T-cell (primary cell): ENCODE measurements around the gene SRCIN1. TPM values are rescaled to one million over a fixed set of nuclear protein-coding genes. Genes with fewer than 3 reads are reported as not detected.

ENCODE experiments used
- ATAC-seq, 4 experiments: fragments of 200-7000 bp in 3 of 4; fragments of 150-1000 bp in 1 of 4; cut with Tn5 transposase; replicated peaks in 1 of 4; 1 replicate in 3 of 4; 2 replicates in 1 of 4; pipeline ENCODE4 v1.10.0; 2021; ENCODE audit warnings: moderate library complexity in 3 of 4, mild to moderate bottlenecking in 2 of 4, moderate number of reproducible peaks in 1 of 4
- CTCF ChIA-PET, 2 donors: fragments of 300-600 bp; sonication (Branson Sonifier 250); formaldehyde crosslinking; loops; one replicate each; lab custom pipeline; 2022; ENCODE audit warnings: antibody characterized with exemption in 2 of 2; lab: Charles Lee
- POLR2A ChIA-PET, 2 donors: fragments of 300-600 bp; sonication (Branson Sonifier 250); formaldehyde crosslinking; loops; one replicate each; lab custom pipeline; 2022; ENCODE audit warnings: antibody characterized with exemption in 2 of 2; lab: Charles Lee
- DNase-seq, 35 experiments: peaks; one replicate each; pipeline versions ENCODE4 v3.0.0 to v3.0.0-alpha.2; 2013 to 2023
- H3K27ac ChIP-seq: one replicate; pipeline ENCODE4 v1.5.1; 2013; ENCODE audit warnings: low read length
- H3K27me3 ChIP-seq, 2 experiments: replicated peaks in 1 of 2; 1 replicate in 1 of 2; 2 replicates in 1 of 2; pipeline versions ENCODE4 v1.6.1 to v1.7.0; 2013; ENCODE audit warnings: low read length in 1 of 2, mixed read lengths in 1 of 2; ENCODE audit not compliant: control insufficient read depth in 2 of 2, insufficient read depth in 2 of 2; ENCODE audit errors: extremely low read depth in 1 of 2
- H3K36me3 ChIP-seq, 2 donors: 1 replicate in 1 of 2; 2 replicates in 1 of 2; pipeline versions ENCODE4 v1.6.1 to v1.7.0; 2013; ENCODE audit warnings: low read length in 1 of 2; ENCODE audit not compliant: control insufficient read depth in 2 of 2, insufficient read depth in 1 of 2; ENCODE audit errors: extremely low read depth in 1 of 2
- H3K4me1 ChIP-seq, 2 experiments: 1 replicate in 1 of 2; 2 replicates in 1 of 2; pipeline versions ENCODE4 v1.6.1 to v1.7.0; 2013; ENCODE audit warnings: low read length in 2 of 2, mixed read lengths in 1 of 2; ENCODE audit not compliant: insufficient read depth in 2 of 2, control insufficient read depth in 1 of 2; ENCODE audit errors: extremely low read depth in 1 of 2
- H3K4me3 ChIP-seq, 2 donors: 1 replicate in 1 of 2; 2 replicates in 1 of 2; pipeline versions ENCODE4 v1.5.1 to v1.7.0; 2013; ENCODE audit warnings: mild to moderate bottlenecking in 2 of 2, low read length in 1 of 2, moderate library complexity in 1 of 2; ENCODE audit not compliant: control insufficient read depth in 1 of 2; ENCODE audit errors: extremely low read depth in 1 of 2
- H3K9me3 ChIP-seq: 2 replicates; pipeline ENCODE4 v1.7.0; 2013
- H3K27ac Mint-ChIP-seq, 2 donors: one replicate each; pipeline ENCODE4 v1.8.0; 2020 to 2021; ENCODE audit warnings: mild to moderate bottlenecking in 2 of 2, mixed read lengths in 2 of 2
- H3K27me3 Mint-ChIP-seq, 2 donors: one replicate each; pipeline ENCODE4 v1.8.0; 2021 to 2022; ENCODE audit warnings: mixed read lengths in 2 of 2
- H3K36me3 Mint-ChIP-seq: one replicate; pipeline ENCODE4 v1.8.0; 2021; ENCODE audit warnings: mixed read lengths
- H3K4me1 Mint-ChIP-seq, 3 donors: one replicate each; pipeline ENCODE4 v1.8.0; 2020 to 2022; ENCODE audit warnings: mixed read lengths in 3 of 3, mild to moderate bottlenecking in 1 of 3
- H3K4me3 Mint-ChIP-seq, 3 donors: one replicate each; pipeline ENCODE4 v1.8.0; 2020 to 2022; ENCODE audit warnings: mild to moderate bottlenecking in 3 of 3, mixed read lengths in 3 of 3, moderate library complexity in 3 of 3
- H3K9me3 Mint-ChIP-seq, 3 donors: one replicate each; pipeline ENCODE4 v1.8.0; 2020 to 2022; ENCODE audit warnings: mixed read lengths in 3 of 3
- WGBS: methylation state at CpG from one replicate; pipeline ENCODE4 v1.1.5; 2013; ENCODE audit warnings: missing lambda C conversion rate; ENCODE audit not compliant: insufficient coverage; 5-methylcytosine and 5-hydroxymethylcytosine counted together
- total RNA-seq, 35 experiments: library from RNA in 6 of 35; stranded (reverse) in 6 of 35; fragments of 120-200 nt in 1 of 35; gene quantifications; one replicate each; pipeline versions ENCODE4 v1.2.1 to v1.2.4 and lab custom pipeline; 2013 to 2026

SRCIN1 gene
- total RNA-seq, 5 donors from 2014 or later (not counting 1 experiment from before 2014, with no cell fraction given), result 0.13 to 0.85 (median 0.28) TPM; not detected in 1

DNA sequence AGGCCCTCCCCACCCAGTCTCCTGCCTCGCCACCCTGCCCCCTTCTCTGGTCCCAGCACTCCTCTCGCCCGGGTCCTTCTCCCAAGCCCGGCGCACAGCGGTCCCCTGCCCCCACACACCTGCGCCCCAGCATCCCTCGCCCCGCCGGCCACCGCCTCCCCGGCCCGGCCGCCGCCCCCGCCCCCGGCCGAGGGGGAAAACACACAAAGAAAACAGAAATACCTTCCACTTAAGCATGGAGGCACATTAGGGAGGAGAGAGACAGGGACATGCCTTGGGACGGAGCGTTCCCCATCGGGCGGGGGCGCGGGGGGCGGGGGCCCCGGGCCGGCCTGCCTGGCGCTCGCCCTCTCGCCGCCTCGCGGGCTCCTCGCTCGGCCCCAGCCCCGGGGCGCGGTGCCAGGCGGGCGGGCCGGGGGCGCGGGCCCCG, 326 bp downstream of the SRCIN1 start:
- POLR2A ChIA-PET, result no interaction called here
- H3K27me3 ChIP-seq, result peaks cover 10 to 94% of the 10 kb centered on the region in 2 experiments
- H3K9me3 ChIP-seq, result no peaks in the 10 kb centered on the region
- no peak overlapping the region for H3K4me3 ChIP-seq
- H3K9me3 Mint-ChIP-seq, result no peaks in the 10 kb centered on the region
- under 1% methylated on average over 27 of the region's 44 CpGs for WGBS
- peak overlapping the region; percentile 28 to 77 (median 44) for H3K4me3 Mint-ChIP-seq
- H3K27ac ChIP-seq, result no peak overlapping the region
- no peaks in the 10 kb centered on the region for H3K36me3 Mint-ChIP-seq
- peaks cover 17 to 21% (median 19%) of the 10 kb centered on the region in 3 donors for H3K4me1 Mint-ChIP-seq
- no peaks in the 10 kb centered on the region for H3K36me3 ChIP-seq
- no peak overlapping the region for H3K27ac Mint-ChIP-seq
- CTCF ChIA-PET, result interaction anchor here in 1 of 2 donors (0.7 to 1.1 kb wide), 2 partner anchors 10 to 48 kb away, joined by 3 read pairs; no protein-coding TSS in a partner anchor
- DNase-seq (no peak), ATAC-seq (no peak)
- peaks cover 3 to 27% of the 10 kb centered on the region in 2 experiments for H3K4me1 ChIP-seq
- H3K27me3 Mint-ChIP-seq, result peaks cover 47 to 69% of the 10 kb centered on the region in 2 donors

DNA sequence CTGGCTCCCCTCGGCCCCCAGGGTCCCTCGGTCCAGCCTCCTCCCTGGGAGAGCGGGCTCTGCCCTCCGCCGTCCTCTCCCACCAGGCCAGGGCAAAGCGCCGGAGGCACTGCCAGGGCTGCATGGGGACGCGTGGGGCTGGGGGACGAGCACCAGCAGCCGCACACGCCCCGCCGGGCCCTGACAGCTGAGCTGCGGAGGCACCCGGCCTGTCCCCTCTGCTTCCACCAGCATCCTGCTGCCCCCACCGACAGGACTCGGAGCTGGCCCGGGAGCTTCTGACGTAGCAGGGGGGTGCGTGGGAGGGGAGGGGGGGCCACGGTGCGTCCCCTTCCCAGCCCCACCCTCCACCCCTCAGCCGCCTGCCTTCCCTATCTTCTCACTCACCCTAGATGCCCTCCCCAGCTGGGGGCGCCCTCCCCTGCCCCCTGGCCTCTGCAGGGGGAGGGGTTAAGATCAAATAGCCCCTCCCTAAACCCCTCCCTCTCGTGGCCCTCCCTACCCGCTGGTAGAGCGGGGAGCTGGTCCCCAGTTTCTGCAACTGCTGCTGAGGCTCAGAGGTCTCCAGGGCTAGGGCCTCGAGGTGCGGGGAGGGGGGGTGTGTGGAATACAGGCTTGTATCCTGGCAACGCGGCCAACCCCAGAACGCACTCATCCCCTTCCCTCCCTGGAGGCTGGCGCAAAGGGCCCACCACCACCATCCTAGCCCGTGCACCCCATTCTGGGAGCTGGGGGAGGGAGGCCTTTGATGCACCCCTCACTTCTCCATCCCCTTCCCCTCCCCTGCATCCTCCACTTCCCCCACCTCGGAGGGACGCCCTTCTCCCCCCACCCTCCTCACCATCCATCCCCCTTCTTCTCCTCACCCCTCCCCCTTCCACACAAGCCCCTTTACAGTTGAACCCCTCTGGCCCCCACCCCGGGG, 1.0 kb downstream of the SRCIN1 start:
- H3K4me3 Mint-ChIP-seq, result peak overlapping the region; percentile 28 to 77 (median 44)
- DNase-seq, result peak in 13 of 35 experiments; percentile 5 to 42 (median 17)
- Histone ChIP-seq H3K36me3 (no peaks in the 10 kb centered on the region), H3K27ac (no peak overlapping the region), H3K9me3 (no peaks in the 10 kb centered on the region), H3K27me3 (peaks cover 10 to 92% of the 10 kb centered on the region in 2 experiments), H3K4me1 (peaks cover 3 to 27% of the 10 kb centered on the region in 2 experiments), H3K4me3 (no peak overlapping the region)
- ATAC-seq, result peak in 1 of 4 experiments; percentile 52
- no peaks in the 10 kb centered on the region for H3K36me3 Mint-ChIP-seq
- peaks cover 17 to 21% (median 19%) of the 10 kb centered on the region in 3 donors for H3K4me1 Mint-ChIP-seq
- H3K9me3 Mint-ChIP-seq, result no peaks in the 10 kb centered on the region
- no peak overlapping the region for H3K27ac Mint-ChIP-seq
- ChIA-PET CTCF (interaction anchor here (0.5 to 1.1 kb wide), 4 partner anchors 9 to 218 kb away, joined by 3 to 4 read pairs (median 3); no protein-coding TSS in a partner anchor), POLR2A (no interaction called here)
- WGBS, result 21% methylated on average over 10 of the region's 38 CpGs
- H3K27me3 Mint-ChIP-seq, result peaks cover 54 to 70% of the 10 kb centered on the region in 2 donors

DNA sequence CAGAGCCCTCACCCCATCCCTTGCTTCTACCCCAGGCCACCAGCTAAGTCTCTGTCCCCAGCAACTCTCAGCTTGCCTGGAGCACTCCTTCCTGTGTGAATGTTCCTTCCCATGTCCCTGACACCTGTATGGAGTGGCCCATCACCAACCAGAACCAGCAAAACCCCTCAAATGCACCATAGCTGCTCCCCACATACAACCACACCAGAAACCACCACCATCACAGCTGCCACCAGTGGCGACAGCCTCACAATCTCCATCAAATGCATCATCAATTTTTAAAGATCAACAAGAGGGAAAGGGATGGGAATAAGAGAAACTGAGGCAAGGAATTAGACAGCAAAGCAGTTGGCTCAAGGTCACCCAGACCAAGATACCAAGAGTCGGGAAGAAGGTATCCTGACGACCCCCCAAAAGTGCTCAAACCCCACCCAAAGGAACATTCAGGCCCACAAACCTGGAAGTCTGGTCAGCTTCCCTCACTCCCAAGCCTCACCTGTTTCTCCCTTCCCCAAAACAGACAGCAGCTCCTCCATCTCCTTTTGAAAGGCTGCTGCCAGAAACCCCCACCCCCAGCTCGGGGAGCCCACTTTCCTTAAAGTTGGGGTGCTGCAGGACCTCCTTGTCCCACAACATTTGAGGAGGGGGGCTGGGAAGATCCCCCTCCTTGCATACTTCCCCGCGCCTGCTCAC, 1.8 kb downstream of the SRCIN1 start:
- H3K4me3 ChIP-seq, result no peak overlapping the region
- H3K4me3 Mint-ChIP-seq, result peak overlapping the region in 2 of 3 donors; percentile 3 to 31
- H3K9me3 Mint-ChIP-seq, result no peaks in the 10 kb centered on the region
- no peaks in the 10 kb centered on the region for H3K36me3 Mint-ChIP-seq
- 40% methylated on average over 2 of the region's 6 CpGs for WGBS
- H3K27me3 ChIP-seq, result peaks cover 10 to 91% of the 10 kb centered on the region in 2 experiments
- no peaks in the 10 kb centered on the region for H3K36me3 ChIP-seq
- H3K27ac Mint-ChIP-seq, result no peak overlapping the region
- DNase-seq (no peak), ATAC-seq (no peak)
- ChIA-PET CTCF (interaction anchor here in 1 of 2 donors (0.5 to 1.1 kb wide), 2 partner anchors 18 to 219 kb away, joined by 3 to 4 read pairs; no protein-coding TSS in a partner anchor), POLR2A (no interaction called here)
- peaks cover 3 to 27% of the 10 kb centered on the region in 2 experiments for H3K4me1 ChIP-seq
- no peak overlapping the region for H3K27ac ChIP-seq
- peaks cover 17 to 21% (median 19%) of the 10 kb centered on the region in 3 donors for H3K4me1 Mint-ChIP-seq
- H3K9me3 ChIP-seq, result no peaks in the 10 kb centered on the region
- peaks cover 52 to 70% of the 10 kb centered on the region in 2 donors for H3K27me3 Mint-ChIP-seq

DNA sequence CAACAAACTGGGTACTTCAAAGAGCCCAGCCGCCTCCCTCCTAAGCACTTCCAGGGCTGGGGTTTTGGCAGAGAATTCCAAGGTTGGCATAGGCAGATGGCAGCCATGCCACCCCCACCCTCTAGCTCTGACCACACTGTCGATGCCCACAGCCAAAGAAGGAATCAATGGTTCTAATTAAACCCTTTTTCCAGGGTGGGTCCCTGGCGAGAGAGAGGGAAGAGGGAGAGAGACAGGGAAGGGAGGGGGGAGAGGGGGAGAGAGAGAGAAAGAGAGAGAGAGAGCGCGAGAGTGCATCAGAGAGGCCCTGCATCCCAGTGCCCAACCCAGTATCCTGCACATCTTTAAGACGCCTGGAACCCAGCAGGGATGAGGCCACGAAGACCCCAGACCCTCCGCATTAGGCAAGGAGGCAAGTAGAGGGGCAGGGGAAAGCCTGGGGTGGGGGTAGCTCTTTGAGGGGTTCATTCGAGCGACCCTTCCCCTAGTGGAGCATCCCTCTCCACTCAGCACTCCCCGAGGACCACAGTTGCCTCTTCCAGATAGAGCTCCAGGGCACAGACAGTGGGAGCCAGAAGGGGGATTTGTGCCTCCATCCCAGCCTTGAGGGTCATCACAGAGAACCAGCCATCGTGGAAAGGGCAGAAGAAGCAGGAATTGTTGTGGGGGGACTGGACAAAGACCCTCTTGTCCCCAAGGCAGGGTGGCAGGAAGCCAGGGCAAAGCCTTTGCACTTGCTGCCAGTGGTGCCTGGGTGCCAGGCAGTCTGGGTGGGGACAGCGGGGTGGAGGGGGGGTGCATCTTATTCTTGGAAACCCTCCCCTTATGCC, 2.6 kb downstream of the SRCIN1 start:
- H3K4me1 Mint-ChIP-seq, result peaks cover 17 to 21% (median 19%) of the 10 kb centered on the region in 3 donors
- POLR2A ChIA-PET, result interaction anchor here in 1 of 2 donors (0.8 kb wide), 1 partner anchor 1999 kb away, joined by 4 read pairs; no protein-coding TSS in a partner anchor

DNA sequence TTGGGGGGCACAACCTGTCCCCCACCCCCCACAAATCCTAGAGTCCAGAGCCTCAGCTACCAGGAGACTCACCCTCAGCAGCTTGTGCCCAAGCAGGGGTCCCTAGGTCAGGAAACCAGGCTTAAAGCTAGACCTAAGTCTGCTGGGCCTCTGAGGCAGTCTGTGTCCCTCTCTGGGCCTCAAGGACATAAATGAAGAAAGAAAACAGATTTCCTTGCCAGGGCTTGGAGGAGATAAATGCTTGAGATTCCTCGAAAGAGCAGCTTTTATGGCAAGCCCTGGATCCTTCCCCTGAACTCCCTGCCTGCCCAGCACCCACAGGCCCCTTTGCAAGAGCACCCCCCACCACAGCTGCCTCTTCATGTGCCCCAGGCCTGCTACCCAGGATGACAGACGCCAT, 3.3 kb downstream of the SRCIN1 start:
- no peaks in the 10 kb centered on the region for H3K36me3 Mint-ChIP-seq
- peaks cover 14 to 17% (median 14%) of the 10 kb centered on the region in 3 donors for H3K4me1 Mint-ChIP-seq
- DNase-seq (no peak), ATAC-seq (no peak)
- peaks cover 49 to 69% of the 10 kb centered on the region in 2 donors for H3K27me3 Mint-ChIP-seq
- Histone ChIP-seq H3K4me1 (peaks cover 3 to 27% of the 10 kb centered on the region in 2 experiments), H3K27ac (no peak overlapping the region), H3K36me3 (no peaks in the 10 kb centered on the region), H3K9me3 (no peaks in the 10 kb centered on the region), H3K27me3 (peaks cover 4 to 91% of the 10 kb centered on the region in 2 experiments), H3K4me3 (no peak overlapping the region)
- no CpG with 5 or more reads among the region's 2 CpGs for WGBS
- ChIA-PET CTCF (interaction anchor here in 1 of 2 donors (0.9 kb wide), 1 partner anchor 43 kb away, joined by 8 read pairs; no protein-coding TSS in a partner anchor), POLR2A (interaction anchor here in 1 of 2 donors (0.8 kb wide), 1 partner anchor 1998 kb away, joined by 4 read pairs; no protein-coding TSS in a partner anchor)
- no peak overlapping the region for H3K27ac Mint-ChIP-seq
- H3K9me3 Mint-ChIP-seq, result no peaks in the 10 kb centered on the region
- H3K4me3 Mint-ChIP-seq, result no peak overlapping the region

More for the DNA sequence above, 2.6 kb downstream of the SRCIN1 start:
- DNase-seq (no peak), ATAC-seq (no peak)
- H3K4me3 ChIP-seq, result no peak overlapping the region
- Mint-ChIP-seq H3K9me3 (no peaks in the 10 kb centered on the region), H3K36me3 (no peaks in the 10 kb centered on the region), H3K27me3 (peaks cover 51 to 69% of the 10 kb centered on the region in 2 donors), H3K27ac (no peak overlapping the region), H3K4me3 (peak overlapping the region in 1 of 3 donors; percentile 31)
- CTCF ChIA-PET, result interaction anchor here in 1 of 2 donors (0.9 kb wide), 1 partner anchor 44 kb away, joined by 8 read pairs; no protein-coding TSS in a partner anchor
- H3K9me3 ChIP-seq, result no peaks in the 10 kb centered on the region
- no peak overlapping the region for H3K27ac ChIP-seq
- H3K4me1 ChIP-seq, result peaks cover 3 to 27% of the 10 kb centered on the region in 2 experiments
- peaks cover 10 to 91% of the 10 kb centered on the region in 2 experiments for H3K27me3 ChIP-seq
- no peaks in the 10 kb centered on the region for H3K36me3 ChIP-seq
- 40% methylated on average over 4 of the region's 13 CpGs for WGBS
